Measurements from ENCODE around the gene POLR2L.

GRCh38 chr11:802018-802617, 40.2 kb downstream of the POLR2L start:
- TF ChIP-seq EZH2phosphoT487 (IDR thresholded peaks at IDR 0.05; ENCODE audit: insufficient read depth, low read depth) (no peak), EZH2 (IDR thresholded peaks at IDR 0.05; ENCODE audit: insufficient read depth, poor library complexity, severe bottlenecking) (no peak)

All from GM23248 (cell line).